GM23338 (cell line): ENCODE results near the gene TARP.

Experiments used
- ATAC-seq: fragments of 200-7000 bp; cut with Tn5 transposase; 3 replicates; pipeline ENCODE4 v1.9.1; 2020
- DNase-seq: peaks from one replicate; pipeline ENCODE4 v3.0.0-alpha.2; 2015; ENCODE audit warnings: low spot score
- H2AFZ ChIP-seq: fragments of 200-600 bp; sonication (generic); 2 replicates; pipeline ENCODE4 v1.8.0; 2016; ENCODE audit warnings: antibody characterized with exemption, mild to moderate bottlenecking, moderate library complexity
- H3F3A ChIP-seq: fragments of 200-600 bp; sonication (generic); replicated peaks from 2 replicates; pipeline ENCODE4 v1.8.0; 2017; ENCODE audit warnings: antibody characterized with exemption, mixed run types, low read depth
- H3K27ac ChIP-seq: fragments of 200-600 bp; sonication (generic); 2 replicates; pipeline ENCODE4 v1.6.1; 2016; ENCODE audit warnings: low read depth
- H3K27me3 ChIP-seq: fragments of 200-600 bp; sonication (generic); 2 replicates; pipeline ENCODE4 v1.8.0; 2016; ENCODE audit warnings: mild to moderate bottlenecking, mixed run types, moderate library complexity; ENCODE audit not compliant: insufficient read depth
- H3K36me3 ChIP-seq: fragments of 200-600 bp; sonication (generic); 2 replicates; pipeline ENCODE4 v1.8.0; 2016; ENCODE audit warnings: mild to moderate bottlenecking; ENCODE audit not compliant: insufficient read depth
- H3K4me1 ChIP-seq: fragments of 200-600 bp; sonication (generic); 2 replicates; pipeline ENCODE4 v1.8.0; 2016; ENCODE audit warnings: mild to moderate bottlenecking, moderate library complexity; ENCODE audit not compliant: insufficient read depth
- H3K4me2 ChIP-seq: fragments of 200-600 bp; sonication (generic); 2 replicates; pipeline ENCODE4 v1.7.1; 2017; ENCODE audit warnings: mixed run types
- H3K4me3 ChIP-seq: fragments of 200-600 bp; sonication (generic); 2 replicates; pipeline ENCODE4 v1.6.1; 2016; ENCODE audit warnings: mixed run types
- H3K79me2 ChIP-seq: fragments of 200-600 bp; sonication (generic); replicated peaks from 2 replicates; pipeline ENCODE4 v1.8.0; 2017; ENCODE audit warnings: mild to moderate bottlenecking; ENCODE audit not compliant: insufficient read depth
- H3K9me2 ChIP-seq: fragments of 200-600 bp; sonication (generic); 2 replicates; pipeline ENCODE4 v1.8.0; 2017; ENCODE audit not compliant: insufficient read depth
- H4K20me1 ChIP-seq: fragments of 200-600 bp; sonication (generic); replicated peaks from 2 replicates; pipeline ENCODE4 v1.8.0; 2017; ENCODE audit warnings: mild to moderate bottlenecking; ENCODE audit not compliant: insufficient read depth
- H3K27ac Mint-ChIP-seq: 2 replicates; pipeline ENCODE4 v1.8.0; 2020; ENCODE audit warnings: inconsistent platforms, mild to moderate bottlenecking, moderate library complexity, mixed read lengths
- H3K27me3 Mint-ChIP-seq: 3 replicates; pipeline ENCODE4 v1.8.0; 2022; ENCODE audit warnings: low read depth, mild to moderate bottlenecking, moderate library complexity, mixed read lengths, inconsistent platforms; ENCODE audit not compliant: insufficient read depth, poor library complexity
- H3K36me3 Mint-ChIP-seq: 3 replicates; pipeline ENCODE4 v1.8.0; 2021; ENCODE audit warnings: low read depth, mild to moderate bottlenecking, inconsistent platforms, moderate library complexity, mixed read lengths
- H3K4me1 Mint-ChIP-seq: 3 replicates; pipeline ENCODE4 v1.8.0; 2020; ENCODE audit warnings: mild to moderate bottlenecking, inconsistent platforms, mixed read lengths
- H3K4me3 Mint-ChIP-seq: 3 replicates; pipeline ENCODE4 v1.8.0; 2021; ENCODE audit warnings: moderate library complexity, mild to moderate bottlenecking, inconsistent platforms, mixed read lengths
- H3K9me3 Mint-ChIP-seq: 3 replicates; pipeline ENCODE4 v1.8.0; 2020; ENCODE audit warnings: moderate library complexity, mild to moderate bottlenecking, inconsistent platforms, mixed read lengths
- CREB1 ChIP-seq: fragments of 250-450 bp; sonication (Bioruptor Pico); IDR thresholded peaks from 2 replicates; pipeline ENCODE4 v1.5.0; 2020; ENCODE audit warnings: low read depth, mild to moderate bottlenecking, moderate library complexity
- ETS1 ChIP-seq: IDR thresholded peaks from 2 replicates; pipeline ENCODE4 v1.6.1; 2016; ENCODE audit warnings: antibody characterized with exemption
- EZH2phosphoT487 ChIP-seq: fragments of 200-600 bp; sonication (generic); IDR thresholded peaks from one replicate; pipeline ENCODE4 v1.8.1; 2018; ENCODE audit warnings: antibody characterized with exemption; ENCODE audit not compliant: unreplicated experiment
- JUNB ChIP-seq: IDR thresholded peaks from one replicate; pipeline ENCODE4 v1.6.1; 2016; ENCODE audit warnings: antibody characterized with exemption; ENCODE audit not compliant: unreplicated experiment
- NANOG ChIP-seq: IDR thresholded peaks from 2 replicates; pipeline ENCODE4 v1.6.1; 2016; ENCODE audit warnings: antibody characterized with exemption, borderline replicate concordance
- REST ChIP-seq: IDR thresholded peaks from one replicate; pipeline ENCODE4 v1.6.1; 2018; ENCODE audit warnings: antibody characterized with exemption; ENCODE audit not compliant: unreplicated experiment
- ZNF462 ChIP-seq: fragments of 250-450 bp; sonication (Bioruptor Pico); IDR thresholded peaks from 2 replicates; pipeline ENCODE4 v1.5.0; 2020; ENCODE audit warnings: mild to moderate bottlenecking, moderate library complexity

The TARP gene

GRCh38 chr7:38321515-38321944 is 48.1 kb upstream of the TARP start:
- Mint-ChIP-seq H3K27ac (no peak overlapping the region), H3K4me1 (peaks cover 17% of the 10 kb centered on the region), H3K4me3 (no peak overlapping the region), H3K27me3 (no peaks in the 10 kb centered on the region), H3K36me3 (no peaks in the 10 kb centered on the region), H3K9me3 (no peaks in the 10 kb centered on the region)
- no peak for ATAC-seq
- H4K20me1 ChIP-seq: no peaks in the 10 kb centered on the region
- no peaks in the 10 kb centered on the region for H3K36me3 ChIP-seq
- DNase-seq: no peak
- no peak overlapping the region for H3K27ac ChIP-seq
- no peaks in the 10 kb centered on the region; the same call in none of the 2 replicates for H3K9me2 ChIP-seq
- no peak overlapping the region for H3K4me3 ChIP-seq
- H3K27me3 ChIP-seq: no peaks in the 10 kb centered on the region
- H2AFZ ChIP-seq: no peak overlapping the region
- H3F3A ChIP-seq: no peaks in the 10 kb centered on the region
- TF ChIP-seq ETS1 (no peak), ZNF462 (CRISPR knock-in tag) (no peak), NANOG (no peak), JUNB (no peak), EZH2phosphoT487 (no peak), REST (no peak), CREB1 (CRISPR knock-in tag) (no peak)
- H3K79me2 ChIP-seq: no peaks in the 10 kb centered on the region
- peaks cover 11% of the 10 kb centered on the region for H3K4me1 ChIP-seq
- no peak overlapping the region for H3K4me2 ChIP-seq
